H9 (cell line): ENCODE results near the gene FBXL7. TPM values are rescaled to one million over a fixed set of nuclear protein-coding genes. Genes with fewer than 3 reads are reported as not detected.

Experiments used
- DNase-seq: peaks from one replicate; pipeline ENCODE4 v3.0.0-alpha.2; 2017
- H2AFZ ChIP-seq: one replicate; pipeline ENCODE4 v1.6.1; 2013; ENCODE audit warnings: mild to moderate bottlenecking, low read length, control low read depth, moderate library complexity
- H2AK5ac ChIP-seq: 2 replicates; pipeline ENCODE4 v1.6.1; 2013; ENCODE audit warnings: low read length, control low read depth, mixed read lengths; ENCODE audit not compliant: insufficient read length
- H2BK120ac ChIP-seq: one replicate; pipeline ENCODE4 v1.6.1; 2013; ENCODE audit warnings: low read depth, mild to moderate bottlenecking, low read length, control low read depth, inconsistent platforms; ENCODE audit not compliant: poor library complexity, severe bottlenecking
- H2BK12ac ChIP-seq: 2 replicates; pipeline ENCODE4 v1.6.1; 2013; ENCODE audit warnings: low read length, control low read depth, mixed read lengths, low read depth; ENCODE audit not compliant: insufficient read length
- H2BK15ac ChIP-seq: 2 replicates; pipeline ENCODE4 v1.6.1; 2013; ENCODE audit warnings: low read depth, low read length, control low read depth
- H2BK20ac ChIP-seq: one replicate; pipeline ENCODE4 v1.6.1; 2013; ENCODE audit warnings: low read depth, mild to moderate bottlenecking, low read length, control low read depth, inconsistent platforms; ENCODE audit not compliant: poor library complexity, severe bottlenecking
- H2BK5ac ChIP-seq: 2 replicates; pipeline ENCODE4 v1.6.1; 2013; ENCODE audit warnings: low read length, control low read depth, mixed read lengths; ENCODE audit not compliant: insufficient read length
- H3K14ac ChIP-seq: 2 replicates; pipeline ENCODE4 v1.6.1; 2013; ENCODE audit warnings: low read length, control low read depth; ENCODE audit not compliant: insufficient read depth
- H3K18ac ChIP-seq: 2 replicates; pipeline ENCODE4 v1.6.1; 2013; ENCODE audit warnings: low read depth, mild to moderate bottlenecking, mixed read lengths, low read length, control low read depth; ENCODE audit not compliant: insufficient read length
- H3K23ac ChIP-seq: 2 replicates; pipeline ENCODE4 v1.6.1; 2013; ENCODE audit warnings: low read length, control low read depth, mixed read lengths, low read depth; ENCODE audit not compliant: insufficient read length
- H3K23me2 ChIP-seq: 2 replicates; pipeline ENCODE4 v1.6.1; 2013; ENCODE audit warnings: low read depth, mild to moderate bottlenecking, mixed read lengths, low read length, control low read depth; ENCODE audit not compliant: insufficient read length, poor library complexity, severe bottlenecking
- H3K27ac ChIP-seq: 2 replicates; pipeline ENCODE4 v1.5.1; 2013; ENCODE audit warnings: low read length, control low read depth, mixed read lengths, low read depth; ENCODE audit not compliant: insufficient read length
- H3K27me3 ChIP-seq: 2 replicates; pipeline ENCODE4 v1.6.1; 2013; ENCODE audit warnings: low read length, control low read depth, inconsistent platforms; ENCODE audit not compliant: insufficient read depth
- H3K4ac ChIP-seq: 2 replicates; pipeline ENCODE4 v1.6.1; 2013; ENCODE audit warnings: low read depth, mild to moderate bottlenecking, control low read depth, inconsistent platforms, low read length, moderate library complexity
- H3K4me1 ChIP-seq: 2 replicates; pipeline ENCODE4 v1.6.1; 2013; ENCODE audit warnings: low read length, control low read depth, inconsistent platforms; ENCODE audit not compliant: insufficient read depth
- H3K4me2 ChIP-seq: 2 replicates; pipeline ENCODE4 v1.6.1; 2013; ENCODE audit warnings: low read length, control low read depth, mixed read lengths; ENCODE audit not compliant: insufficient read length, insufficient read depth
- H3K56ac ChIP-seq: 2 replicates; pipeline ENCODE4 v1.6.1; 2013; ENCODE audit warnings: low read depth, mild to moderate bottlenecking, mixed read lengths, low read length, control low read depth; ENCODE audit not compliant: insufficient read length
- H3K79me1 ChIP-seq: 2 replicates; pipeline ENCODE4 v1.6.1; 2013; ENCODE audit warnings: low read depth, mild to moderate bottlenecking, moderate library complexity, low read length, control low read depth, inconsistent platforms; ENCODE audit not compliant: insufficient read depth, poor library complexity, severe bottlenecking
- H3K79me2 ChIP-seq: 2 replicates; pipeline ENCODE4 v1.6.1; 2013; ENCODE audit warnings: low read length, control low read depth, inconsistent platforms; ENCODE audit not compliant: insufficient read depth
- H3K9ac ChIP-seq: 2 replicates; pipeline ENCODE4 v1.6.1; 2013; ENCODE audit warnings: low read length, control low read depth, mixed read lengths; ENCODE audit not compliant: insufficient read length; ENCODE audit errors: extremely low read depth
- H3K9me3 ChIP-seq: one replicate; pipeline ENCODE4 v1.6.1; 2013; ENCODE audit warnings: low read depth, low read length, inconsistent platforms; ENCODE audit not compliant: control insufficient read depth
- H3T11ph ChIP-seq: one replicate; pipeline ENCODE4 v1.6.1; 2013; ENCODE audit warnings: mild to moderate bottlenecking, low read length, control low read depth, inconsistent platforms
- H4K20me1 ChIP-seq: one replicate; pipeline ENCODE4 v1.6.1; 2013; ENCODE audit not compliant: control insufficient read depth, insufficient read length, insufficient read depth
- H4K5ac ChIP-seq: 2 replicates; pipeline ENCODE4 v1.6.1; 2013; ENCODE audit warnings: low read depth, mild to moderate bottlenecking, mixed read lengths, low read length, control low read depth; ENCODE audit not compliant: insufficient read length
- H4K8ac ChIP-seq: replicated peaks from 2 replicates; pipeline ENCODE4 v1.6.1; 2013; ENCODE audit warnings: low read length, control low read depth, mixed read lengths, low read depth; ENCODE audit not compliant: insufficient read length
- H4K91ac ChIP-seq: 2 replicates; pipeline ENCODE4 v1.6.1; 2013; ENCODE audit warnings: low read depth, mild to moderate bottlenecking, moderate library complexity, mixed read lengths, low read length, control low read depth; ENCODE audit not compliant: insufficient read length
- H3K27ac Mint-ChIP-seq, 3 experiments: 2 replicates in 2 of 3; 3 replicates in 1 of 3; pipeline ENCODE4 v1.8.0; 2020 to 2021; ENCODE audit warnings: mixed read lengths in 3 of 3, mild to moderate bottlenecking in 1 of 3, moderate library complexity in 1 of 3
- H3K27me3 Mint-ChIP-seq: 2 replicates; pipeline ENCODE4 v1.8.0; 2021; ENCODE audit warnings: low read depth, mild to moderate bottlenecking, moderate library complexity, mixed read lengths
- H3K36me3 Mint-ChIP-seq, 3 experiments: 2 replicates in 2 of 3; 3 replicates in 1 of 3; pipeline ENCODE4 v1.8.0; 2020 to 2021; ENCODE audit warnings: low read depth in 3 of 3, mixed read lengths in 3 of 3; ENCODE audit not compliant: insufficient read depth in 1 of 3
- H3K4me1 Mint-ChIP-seq, 2 experiments: 2 replicates each; pipeline ENCODE4 v1.8.0; 2020; ENCODE audit warnings: mixed read lengths in 2 of 2
- H3K4me3 Mint-ChIP-seq, 2 experiments: 2 replicates in 1 of 2; 3 replicates in 1 of 2; pipeline ENCODE4 v1.8.0; 2020 to 2021; ENCODE audit warnings: mild to moderate bottlenecking in 2 of 2, mixed read lengths in 2 of 2, moderate library complexity in 1 of 2
- H3K9me3 Mint-ChIP-seq, 2 experiments: 2 replicates in 1 of 2; 3 replicates in 1 of 2; pipeline ENCODE4 v1.8.0; 2020; ENCODE audit warnings: mild to moderate bottlenecking in 2 of 2, mixed read lengths in 2 of 2, moderate library complexity in 1 of 2
- CTCF ChIP-seq: fragments of 200-600 bp; sonication (generic); conservative IDR thresholded peaks from 3 replicates; pipeline ENCODE4 v1.8.0; 2021; ENCODE audit warnings: antibody characterized with exemption, mild to moderate bottlenecking
- WGBS: extraction: QIAGEN DNeasy Blood & Tissue Kit; methylation state at CpG from one replicate; pipeline ENCODE4 v1.1.7; 2013; ENCODE audit warnings: missing lambda C conversion rate, low lambda C conversion rate, mixed read lengths; ENCODE audit not compliant: insufficient read length; ENCODE audit errors: extremely low coverage; 5-methylcytosine and 5-hydroxymethylcytosine counted together
- total RNA-seq: library from RNA; stranded (reverse); gene quantifications from 2 replicates; pipeline ENCODE4 v1.2.1, GENCODE V29; 2021

FBXL7 gene
- total RNA-seq, 1 experiment from 2014 or later: 14.6 TPM

- Histone ChIP-seq H2BK20ac (no peak overlapping the region), H4K8ac (no peak overlapping the region), H2BK15ac (no peak overlapping the region), H3K23ac (no peak overlapping the region), H4K20me1 (no peaks in the 10 kb centered on the region), H3K14ac (no peak overlapping the region), H3K9ac (no peak overlapping the region), H2AFZ (no peak overlapping the region), H4K5ac (no peak overlapping the region), H3K56ac (no peak overlapping the region), H3K4me2 (no peak overlapping the region), H2BK5ac (no peak overlapping the region), H3T11ph (no peak overlapping the region), H3K9me3 (no peaks in the 10 kb centered on the region), H2BK12ac (no peak overlapping the region), H3K27ac (no peak overlapping the region), H2BK120ac (no peak overlapping the region), H3K18ac (no peak overlapping the region), H3K79me1 (no peaks in the 10 kb centered on the region), H2AK5ac (no peak overlapping the region), H3K4me1 (no peaks in the 10 kb centered on the region), H4K91ac (no peak overlapping the region), H3K27me3 (no peaks in the 10 kb centered on the region), H3K79me2 (no peaks in the 10 kb centered on the region), H3K4ac (no peak overlapping the region), H3K23me2 (no peaks in the 10 kb centered on the region)
- Mint-ChIP-seq H3K36me3 (peaks cover 7 to 17% (median 11%) of the 10 kb centered on the region in 3 experiments), H3K27ac (no peak overlapping the region), H3K4me1 (0 out of 4 replicates have a peak, but pooled peaks cover 0 to 2% of the 10 kb centered on the region in 2 experiments), H3K27me3 (no peaks in the 10 kb centered on the region), H3K4me3 (no peak overlapping the region), H3K9me3 (peaks cover 15% of the 10 kb centered on the region in 2 experiments)
- TF ChIP-seq CTCF: no peak
- DNase-seq: no peak
- no CpG with 5 or more reads among the region's 1 CpG for WGBS
These were observed 358.3 kb downstream of the FBXL7 start for GRCh38 chr5:15858326-15858725.
